ENCODE results near the gene RNF14.
"Not testable (repeated sequence)": the region's sequence is repeated elsewhere in the genome, so short reads cannot be mapped to it uniquely, and the experiment has no call there.

Gene RNF14, protein sequence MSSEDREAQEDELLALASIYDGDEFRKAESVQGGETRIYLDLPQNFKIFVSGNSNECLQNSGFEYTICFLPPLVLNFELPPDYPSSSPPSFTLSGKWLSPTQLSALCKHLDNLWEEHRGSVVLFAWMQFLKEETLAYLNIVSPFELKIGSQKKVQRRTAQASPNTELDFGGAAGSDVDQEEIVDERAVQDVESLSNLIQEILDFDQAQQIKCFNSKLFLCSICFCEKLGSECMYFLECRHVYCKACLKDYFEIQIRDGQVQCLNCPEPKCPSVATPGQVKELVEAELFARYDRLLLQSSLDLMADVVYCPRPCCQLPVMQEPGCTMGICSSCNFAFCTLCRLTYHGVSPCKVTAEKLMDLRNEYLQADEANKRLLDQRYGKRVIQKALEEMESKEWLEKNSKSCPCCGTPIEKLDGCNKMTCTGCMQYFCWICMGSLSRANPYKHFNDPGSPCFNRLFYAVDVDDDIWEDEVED

DNA sequence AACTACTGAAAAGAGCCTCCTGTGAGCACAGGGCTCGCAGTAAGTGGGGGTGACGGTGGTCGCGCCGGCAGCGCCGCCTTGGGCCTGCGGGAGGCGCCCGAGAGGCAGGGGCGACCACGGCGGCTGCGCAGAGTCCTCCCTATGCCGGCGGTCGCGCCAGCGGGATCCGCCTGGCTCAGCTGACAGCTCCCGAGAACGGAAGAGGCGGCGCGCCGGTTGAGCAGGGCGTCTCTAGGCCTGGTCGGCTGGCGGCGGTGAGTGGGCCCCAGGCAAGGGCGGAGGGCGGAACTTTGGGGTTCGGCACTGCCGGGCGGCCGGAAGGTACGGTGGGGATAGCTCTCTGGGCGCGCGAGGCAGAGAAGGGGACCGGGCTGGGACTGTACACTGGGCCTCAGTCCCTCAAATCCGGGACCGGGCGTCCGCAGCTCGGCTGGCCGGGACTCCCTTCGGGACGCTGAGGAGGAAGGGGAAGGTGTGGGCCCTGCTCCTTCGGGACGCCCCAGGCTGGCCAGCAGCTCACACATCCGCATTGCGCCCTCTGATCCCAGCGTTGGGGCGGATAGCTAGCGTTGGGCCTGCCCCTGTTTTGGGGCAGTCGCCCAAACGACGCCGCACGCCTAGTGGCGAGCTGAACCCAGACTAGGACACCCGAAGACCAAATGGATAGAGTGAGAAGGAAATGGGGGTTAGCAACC is at the start of gene RNF14:
TSS of gene RNF14 (plus strand) at position 192 of the 695 bp plus-strand sequence. CDS start 4,484 bp downstream, outside the sequence.
- peak; percentile 94 for DNase-seq

DNA sequence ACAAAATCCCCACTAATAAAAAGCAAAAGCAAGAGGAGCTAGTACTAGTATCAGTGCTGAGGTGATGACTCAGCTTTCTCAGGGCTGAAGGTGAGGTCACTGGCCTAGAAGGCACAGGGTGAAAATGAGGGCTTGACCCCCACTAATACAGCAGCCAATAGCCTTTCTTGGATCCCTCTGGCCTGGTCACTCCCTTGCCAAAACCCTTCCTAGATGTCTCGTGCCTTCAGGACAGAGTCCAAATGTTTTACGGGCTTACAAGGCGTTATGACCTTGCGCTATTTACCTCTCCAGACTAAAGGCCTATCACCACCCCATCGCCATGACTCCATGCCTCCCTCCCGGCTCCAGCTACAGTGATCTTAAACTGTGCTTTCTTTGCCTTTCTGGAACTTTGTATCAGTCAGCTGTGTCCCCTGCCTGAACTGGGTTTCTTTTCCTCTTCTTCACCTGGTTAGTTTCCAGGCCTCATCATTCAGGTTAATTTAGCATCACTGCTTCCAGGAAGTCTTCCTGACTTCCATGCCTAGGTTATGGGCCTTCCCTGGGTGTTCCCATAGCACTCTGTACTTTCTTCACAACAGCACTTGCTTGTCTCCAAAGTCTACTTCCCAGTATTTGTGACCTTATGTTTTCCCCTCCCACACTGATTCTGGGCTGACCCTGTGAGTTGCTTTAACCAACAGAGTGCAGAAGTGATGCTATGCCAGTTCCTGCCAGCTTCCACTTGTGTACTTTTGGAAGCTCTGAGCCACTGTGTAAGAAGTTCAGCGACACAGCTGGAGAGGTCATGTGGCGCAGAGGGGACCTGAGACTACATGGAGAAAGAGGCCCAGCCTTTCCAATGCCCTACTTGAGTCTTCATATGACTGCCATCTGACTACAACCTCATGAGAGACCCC is 49.4 kb upstream of the RNF14 start:
- no peak for DNase-seq

GRCh38 chr5:141920771-141921170 is 48.1 kb upstream of the RNF14 start:
- DNase-seq: no peak

- not testable (repeated sequence) for DNase-seq
These were observed 46.0 kb upstream of the RNF14 start for GRCh38 chr5:141922827-141923447.

- DNase-seq: peak; percentile 94
These were observed 45.2 kb upstream of the RNF14 start, which contains the start of gene DELE1 for GRCh38 chr5:141923448-141924313. Gene DELE1 (plus strand): TSS chr5:141923871. CDS start chr5:141923942, 71 bp downstream.

DNA sequence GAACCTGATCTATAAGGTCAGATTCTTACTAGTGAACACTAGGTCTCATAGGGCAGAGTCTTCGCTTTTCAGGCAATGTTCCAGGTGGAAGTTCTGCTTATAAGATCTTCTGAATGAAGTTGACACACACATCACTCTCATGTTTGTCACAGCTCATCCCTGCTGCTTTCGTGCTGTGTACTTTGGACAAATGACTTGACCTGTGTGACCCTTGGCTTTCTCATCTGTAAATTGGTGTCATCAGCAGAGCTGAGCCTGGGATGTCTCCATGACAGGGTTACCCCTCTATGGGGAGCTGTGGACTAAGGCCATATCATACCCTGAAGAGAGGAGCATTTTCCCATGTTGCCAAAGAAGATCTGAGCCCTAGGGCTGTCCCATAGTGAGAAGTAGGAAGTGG is 42.5 kb upstream of the RNF14 start:
- no peak for DNase-seq

DNA sequence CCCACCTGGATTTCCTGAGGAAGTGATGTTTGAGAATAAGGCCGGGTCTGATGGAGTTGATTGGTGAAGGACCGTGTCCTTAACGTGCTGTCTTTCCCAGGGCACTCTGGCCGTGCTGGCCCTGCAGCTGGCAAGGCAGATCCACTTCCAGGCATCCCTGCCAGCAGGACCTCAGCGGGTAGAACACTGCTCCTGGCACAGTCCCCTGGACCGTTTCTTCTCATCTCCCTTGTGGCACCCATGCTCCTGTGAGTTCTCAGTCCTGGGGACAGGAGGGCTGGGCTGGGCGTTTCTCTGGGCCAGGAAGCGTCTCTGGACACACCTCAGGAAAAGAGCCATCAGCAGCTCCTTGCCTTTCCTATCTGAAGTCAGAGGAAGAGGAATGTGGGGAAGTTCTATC is 40.9 kb upstream of the RNF14 start:
- DNase-seq: no peak

- DNase-seq: no peak
These were observed 39.4 kb upstream of the RNF14 start for GRCh38 chr5:141929398-141930058.

- DNase-seq: no peak
These were observed 37.2 kb upstream of the RNF14 start for GRCh38 chr5:141931694-141932093.

DNA sequence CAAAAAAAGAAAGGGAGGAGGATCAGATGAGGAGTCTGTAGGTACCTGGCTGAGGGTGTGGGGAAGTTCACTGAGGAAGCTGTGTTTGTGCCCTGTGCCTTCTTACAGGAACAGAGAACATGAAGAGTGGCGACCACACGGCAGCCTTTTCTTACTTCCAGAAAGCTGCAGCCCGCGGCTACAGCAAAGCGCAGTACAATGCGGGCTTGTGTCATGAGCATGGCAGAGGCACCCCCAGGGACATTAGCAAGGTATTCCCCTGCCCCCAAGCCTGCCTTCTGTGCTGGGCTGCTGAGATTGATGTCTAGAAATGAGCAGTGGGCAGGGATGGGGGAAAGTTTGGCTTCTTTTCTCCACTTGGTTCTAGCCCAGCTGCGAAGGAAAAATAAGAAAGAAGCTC is 35.8 kb upstream of the RNF14 start:
- no peak for DNase-seq

DNA sequence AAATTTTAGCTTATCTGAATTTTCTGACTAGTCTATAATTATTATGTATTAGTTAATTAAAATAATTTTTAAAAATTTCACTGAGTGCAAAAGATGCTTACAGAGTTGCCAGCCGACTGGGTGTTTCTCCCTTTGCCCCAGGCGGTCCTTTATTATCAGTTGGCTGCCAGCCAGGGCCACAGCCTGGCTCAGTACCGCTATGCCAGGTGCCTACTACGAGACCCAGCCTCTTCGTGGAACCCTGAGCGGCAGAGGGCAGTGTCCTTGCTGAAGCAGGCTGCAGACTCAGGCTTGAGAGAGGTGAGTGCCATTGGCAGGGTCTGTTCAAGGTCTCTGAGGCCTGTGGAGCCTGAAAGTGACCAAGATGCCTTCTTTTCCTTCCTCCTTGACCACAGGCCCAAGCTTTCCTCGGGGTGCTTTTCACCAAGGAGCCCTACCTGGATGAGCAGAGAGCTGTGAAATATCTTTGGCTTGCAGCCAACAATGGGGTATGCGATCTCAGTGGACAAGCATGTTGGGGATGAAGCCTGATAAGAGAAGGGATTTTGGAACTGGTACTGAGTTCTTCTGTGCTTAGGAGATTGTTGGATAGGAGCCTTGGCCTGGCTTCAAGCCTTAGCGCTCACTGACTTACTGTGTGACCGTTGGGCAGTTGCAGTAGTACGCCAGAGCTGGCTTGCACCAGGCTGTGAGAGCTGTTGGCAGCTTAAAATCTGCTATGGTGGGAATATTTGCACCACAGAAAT is 34.6 kb upstream of the RNF14 start:
- no peak for DNase-seq

DNA sequence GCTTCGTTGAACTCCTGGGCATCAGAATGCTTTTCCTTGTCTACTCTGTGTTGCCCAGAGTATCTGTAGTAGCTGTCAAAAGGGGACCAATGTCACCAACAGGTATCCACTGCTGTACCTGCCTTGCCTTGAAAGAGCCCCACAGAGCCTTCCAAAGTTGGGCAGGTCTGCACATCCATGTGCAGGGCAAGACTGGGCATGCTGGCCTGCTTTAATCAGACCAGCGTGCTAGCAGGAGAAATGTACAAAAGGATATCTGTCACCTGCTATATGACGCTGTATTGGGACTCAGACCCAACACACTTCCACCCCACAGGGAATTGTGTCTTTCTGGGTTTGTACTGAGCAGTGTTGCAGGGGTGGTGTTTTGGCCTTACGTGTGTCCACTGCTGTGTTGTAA is 33.4 kb upstream of the RNF14 start:
- no peak for DNase-seq

GRCh38 chr5:141940695-141941271 is 28.1 kb upstream of the RNF14 start:
- no peak for DNase-seq

DNA sequence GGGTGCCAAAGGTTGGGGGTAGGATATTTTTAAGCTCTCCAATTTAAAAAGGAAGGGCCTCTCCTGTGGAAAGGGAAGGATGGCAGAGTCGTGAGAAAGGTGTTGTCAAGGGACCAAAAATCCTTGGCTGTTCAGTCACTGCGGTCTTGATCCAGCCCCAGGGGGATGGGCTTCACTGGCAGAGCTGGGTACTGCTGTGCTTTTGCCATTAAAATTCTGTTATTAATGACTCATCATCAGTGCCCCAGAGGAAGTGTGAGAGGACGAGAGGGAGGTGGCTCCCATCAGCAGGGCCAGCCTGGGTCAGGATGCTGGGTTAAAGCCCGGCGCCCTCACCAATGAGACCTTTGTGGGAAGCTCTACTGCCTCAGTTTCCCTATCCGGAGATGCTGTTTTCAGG is 27.6 kb upstream of the RNF14 start:
- DNase-seq: peak; percentile 26

- no peak for DNase-seq
These were observed 27.1 kb upstream of the RNF14 start for GRCh38 chr5:141941779-141942178.

- no peak for DNase-seq
These were observed 26.6 kb upstream of the RNF14 start for GRCh38 chr5:141942185-141942857.

- no peak for DNase-seq
These were observed 24.8 kb upstream of the RNF14 start for GRCh38 chr5:141944076-141944475.

DNA sequence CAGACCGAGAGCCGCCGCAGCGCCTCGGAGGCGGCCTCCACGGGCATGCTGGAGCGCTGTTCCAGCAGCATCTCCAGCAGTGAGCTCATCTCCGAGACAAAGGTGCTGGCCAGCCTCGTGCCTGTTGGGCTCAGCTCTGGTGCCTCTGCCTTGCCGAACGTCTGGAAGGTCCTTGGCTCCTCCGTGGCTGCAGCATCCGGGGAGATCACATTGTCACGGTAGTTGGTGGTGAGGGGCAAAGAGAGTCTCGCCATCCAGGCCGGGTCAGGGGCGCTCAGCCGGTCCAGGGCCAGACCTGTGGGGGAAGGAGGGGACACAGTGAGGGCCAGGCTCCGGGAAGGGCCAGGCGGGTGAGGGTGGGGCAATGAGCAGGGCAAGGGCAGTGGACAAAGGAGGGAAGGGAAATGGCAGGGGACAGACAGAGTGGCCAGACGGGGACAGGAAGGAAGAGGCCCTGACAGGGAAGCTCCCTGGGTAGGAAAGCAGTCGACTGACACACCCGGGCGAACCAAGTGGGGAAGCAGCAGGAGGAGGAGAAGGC is 23.3 kb upstream of the RNF14 start:
- DNase-seq: no peak

- DNase-seq: no peak
These were observed 21.6 kb upstream of the RNF14 start for GRCh38 chr5:141947316-141947715.

Data from fibroblast of skin of right biceps (primary cell).